NCI-H2196 treated with DMSO at 0.1 percent for 48 hours (cell line): ENCODE results near the gene CELSR3.

ENCODE experiments used
- DNase-seq: peaks from one replicate; lab custom pipeline; 2025; ENCODE audit not compliant: unreplicated experiment; lab: John Stamatoyannopoulos, UW

CELSR3 gene

DNA sequence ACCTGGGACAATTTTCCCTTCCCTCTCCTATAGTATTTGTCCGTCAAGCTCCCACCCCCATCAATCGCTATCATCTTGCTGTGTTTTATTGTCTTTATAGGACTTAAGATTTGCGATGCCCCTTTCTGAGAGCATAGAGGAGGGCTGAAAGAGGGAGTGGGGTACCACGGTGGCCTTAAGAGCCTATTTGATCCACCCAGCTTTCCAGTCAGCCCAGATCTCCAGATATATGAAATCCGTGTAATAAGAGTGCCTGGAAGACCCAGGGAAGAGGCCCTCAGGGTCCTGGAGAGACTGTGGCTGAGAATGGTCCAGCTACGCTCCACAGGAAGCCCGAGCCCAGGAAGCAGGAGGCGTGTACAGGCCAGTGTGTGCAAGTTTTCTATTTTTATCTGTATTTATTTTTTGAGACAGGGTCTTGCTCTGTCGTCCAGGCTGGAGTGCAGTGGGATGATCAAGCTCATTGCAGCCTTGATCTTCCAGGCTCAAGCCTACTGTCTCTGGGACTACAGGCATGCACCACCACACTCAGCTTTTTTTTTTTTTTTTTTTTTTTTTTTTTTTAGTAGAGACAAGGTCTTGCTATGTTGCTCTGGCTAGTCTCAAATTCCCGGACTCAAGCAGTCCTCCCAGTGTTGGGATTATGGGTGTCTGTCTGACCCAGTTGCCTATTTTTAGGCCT is 24.0 kb upstream of the CELSR3 start:
- DNase-seq, result no peak

DNA sequence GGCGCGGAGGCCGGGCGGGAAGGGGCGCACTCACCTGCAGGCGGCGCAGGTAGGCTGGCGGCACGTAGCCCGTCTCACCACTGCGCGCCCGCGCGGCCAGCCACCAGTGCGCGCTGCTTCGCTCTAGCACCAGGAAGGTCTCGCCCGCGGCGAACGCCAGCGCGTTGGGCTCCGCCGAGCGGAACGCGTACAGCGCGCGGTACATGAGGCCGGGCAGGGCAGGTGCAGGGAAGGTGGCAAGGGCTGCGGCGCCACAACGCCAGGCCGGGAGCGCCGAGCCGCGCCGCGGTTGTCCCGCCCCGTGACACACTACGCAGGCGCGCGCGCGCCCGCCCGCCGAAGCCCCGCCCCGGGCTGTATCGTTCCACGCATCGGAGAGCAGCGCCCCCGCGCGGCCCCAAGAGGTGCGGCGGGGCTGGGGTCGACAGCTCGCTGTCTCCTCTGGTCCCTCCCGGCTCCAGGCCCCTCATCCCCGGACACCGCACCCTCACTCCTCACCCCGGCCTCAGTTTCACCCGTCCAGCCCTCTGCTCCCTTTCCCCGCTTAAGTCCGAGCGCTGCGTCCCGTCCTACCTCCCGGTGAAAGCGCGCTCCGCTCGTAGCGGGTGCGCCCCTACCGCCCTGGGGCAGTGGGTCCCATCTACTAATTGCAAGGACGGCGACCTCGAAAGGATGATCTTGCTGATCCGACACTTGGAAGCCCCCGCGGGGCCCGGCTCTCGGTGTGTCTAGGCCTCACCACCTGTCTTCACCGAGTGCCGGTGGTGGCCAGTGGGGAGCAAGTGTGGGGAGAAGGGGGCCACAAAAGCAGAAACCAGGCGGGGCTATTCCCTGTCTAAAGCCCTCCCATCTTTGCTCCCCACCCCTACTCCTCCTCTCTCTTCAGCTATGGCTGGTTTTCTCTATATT is 23.2 kb upstream of the CELSR3 start, which contains the start of gene NCKIPSD:
Gene NCKIPSD, minus strand, starts transcription at position 313 of the 909 bp plus-strand sequence. Its CDS starts 108 bp downstream, at position 205.
- peak; percentile 31 for DNase-seq

DNA sequence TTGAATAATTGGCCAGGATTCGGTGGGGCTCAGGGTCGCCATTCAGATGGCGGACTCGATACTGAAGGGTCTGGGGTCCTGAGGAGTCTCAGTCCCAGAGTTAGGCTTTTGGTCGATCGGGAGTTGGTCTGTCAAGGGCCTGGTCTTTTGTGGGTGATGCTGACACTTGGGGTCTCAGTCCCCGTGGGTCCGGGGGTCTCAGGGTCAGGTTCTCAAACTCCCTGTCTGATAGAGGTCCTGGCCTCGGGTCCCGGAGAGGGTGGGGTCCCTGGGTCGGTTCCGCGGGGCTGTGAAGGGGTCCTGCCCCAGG is 22.6 kb upstream of the CELSR3 start:
- DNase-seq, result no peak

DNA sequence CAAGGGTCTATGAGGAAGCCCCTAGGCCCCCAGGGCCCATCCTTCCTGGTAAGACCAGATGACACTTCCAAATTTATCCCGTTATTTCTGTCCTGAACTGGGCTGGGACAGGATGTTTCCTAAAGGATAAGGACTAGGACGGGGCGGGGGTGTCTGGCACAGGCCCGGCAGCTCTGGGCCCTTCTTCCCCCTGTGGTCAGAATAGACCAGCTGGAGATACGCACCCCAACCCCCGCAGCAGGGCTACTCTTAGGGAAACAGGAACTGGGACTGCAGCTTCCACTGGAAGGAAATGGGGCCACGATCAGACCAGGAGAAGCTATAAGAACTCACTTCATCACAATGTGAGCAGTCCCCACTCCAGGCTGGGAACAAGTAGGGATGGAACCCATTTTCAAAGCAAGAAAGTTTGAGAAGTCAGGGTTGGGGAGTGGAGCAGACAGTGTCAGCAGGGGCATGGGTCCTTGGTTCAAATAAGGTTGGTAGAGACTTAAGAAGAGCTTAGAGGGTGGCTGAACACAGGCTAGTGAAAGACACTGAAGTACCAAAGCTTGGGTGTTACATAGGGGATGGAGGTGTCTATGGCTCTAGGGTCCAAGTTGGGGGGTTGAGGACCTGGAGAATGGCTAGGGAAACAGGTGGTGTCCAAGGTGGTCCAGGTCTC is 21.9 kb upstream of the CELSR3 start:
- DNase-seq, result no peak

DNA sequence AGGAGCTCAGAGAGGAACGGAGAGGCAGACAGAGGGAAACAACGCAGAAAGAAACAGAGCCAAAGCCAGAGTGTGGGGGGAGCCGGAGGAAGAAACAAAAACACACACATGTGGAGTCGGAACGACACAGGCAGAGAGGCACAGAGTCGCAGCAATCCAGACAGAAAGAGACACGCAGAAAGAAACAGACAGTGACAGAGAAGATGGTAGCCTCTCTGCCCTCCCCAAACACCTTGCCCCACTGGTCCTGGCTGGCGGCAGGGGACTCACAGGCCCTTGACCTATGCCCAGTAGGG is 21.3 kb upstream of the CELSR3 start:
- DNase-seq, result no peak

DNA sequence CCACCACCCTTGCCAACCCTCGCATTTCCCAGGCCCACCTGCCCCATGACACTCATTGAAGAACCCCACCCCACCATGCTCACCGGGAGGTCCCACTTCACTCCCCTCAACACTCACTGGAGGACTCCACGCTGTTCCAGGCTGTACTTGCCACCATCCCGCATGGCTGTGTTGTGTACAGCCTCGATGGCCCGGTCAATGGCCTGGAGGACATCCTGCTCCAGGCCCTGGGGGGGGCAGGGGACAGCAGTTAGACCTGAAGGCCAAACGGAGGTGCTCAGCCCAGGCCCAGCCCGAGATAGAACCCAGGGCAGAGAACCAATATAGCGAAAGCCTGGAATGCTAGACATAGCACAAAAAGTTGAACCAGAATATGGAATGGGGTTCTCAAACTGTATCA is 20.1 kb upstream of the CELSR3 start:
- no peak for DNase-seq

DNA sequence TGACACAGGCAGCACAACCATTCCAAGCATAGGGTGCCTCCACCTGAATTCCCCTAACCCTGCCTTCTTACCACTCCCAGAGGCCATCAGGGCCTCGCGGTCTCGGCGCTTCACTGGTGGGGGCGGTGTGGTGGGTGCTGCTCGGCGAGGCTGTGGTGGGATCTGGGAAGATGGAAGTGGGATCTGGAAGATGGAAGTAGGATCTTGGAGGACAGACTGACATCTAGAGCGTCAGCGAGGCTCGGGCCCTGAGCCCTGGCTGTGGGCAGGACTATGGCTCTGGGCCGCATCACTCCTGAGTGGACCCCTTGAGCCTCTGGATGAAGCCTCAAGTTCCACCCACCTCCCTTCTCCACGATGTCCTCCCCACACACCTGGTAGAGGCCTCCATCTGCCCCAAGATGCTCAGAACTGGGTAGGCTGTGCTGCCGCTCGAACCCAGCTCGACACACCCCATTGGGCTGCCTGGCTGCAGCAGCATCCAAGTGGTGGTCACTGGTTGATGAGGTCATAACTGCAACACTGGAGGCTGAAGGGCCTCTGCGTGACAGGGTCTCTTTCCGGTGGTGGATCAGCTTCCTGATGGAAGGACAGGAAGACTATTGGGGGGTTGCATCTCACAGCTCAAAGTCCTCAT is 19.4 kb upstream of the CELSR3 start:
- no peak for DNase-seq

DNA sequence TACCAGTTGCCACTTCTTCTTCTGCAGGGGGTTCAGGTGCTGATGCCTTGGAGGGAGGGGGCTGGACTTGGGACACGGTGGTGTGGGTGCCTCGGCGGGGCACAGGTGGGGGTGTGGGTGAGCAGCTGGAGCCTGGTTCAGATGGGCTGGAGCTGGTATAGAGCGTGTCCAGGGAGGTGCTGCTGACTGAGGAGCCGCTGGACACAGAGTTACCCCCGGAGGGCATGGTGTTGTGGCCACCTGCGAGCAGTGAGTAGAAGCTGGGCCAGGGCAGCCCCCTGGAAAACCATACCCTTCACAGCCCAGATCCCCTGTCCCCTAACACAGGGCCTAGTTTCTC is 18.8 kb upstream of the CELSR3 start:
- DNase-seq, result no peak

DNA sequence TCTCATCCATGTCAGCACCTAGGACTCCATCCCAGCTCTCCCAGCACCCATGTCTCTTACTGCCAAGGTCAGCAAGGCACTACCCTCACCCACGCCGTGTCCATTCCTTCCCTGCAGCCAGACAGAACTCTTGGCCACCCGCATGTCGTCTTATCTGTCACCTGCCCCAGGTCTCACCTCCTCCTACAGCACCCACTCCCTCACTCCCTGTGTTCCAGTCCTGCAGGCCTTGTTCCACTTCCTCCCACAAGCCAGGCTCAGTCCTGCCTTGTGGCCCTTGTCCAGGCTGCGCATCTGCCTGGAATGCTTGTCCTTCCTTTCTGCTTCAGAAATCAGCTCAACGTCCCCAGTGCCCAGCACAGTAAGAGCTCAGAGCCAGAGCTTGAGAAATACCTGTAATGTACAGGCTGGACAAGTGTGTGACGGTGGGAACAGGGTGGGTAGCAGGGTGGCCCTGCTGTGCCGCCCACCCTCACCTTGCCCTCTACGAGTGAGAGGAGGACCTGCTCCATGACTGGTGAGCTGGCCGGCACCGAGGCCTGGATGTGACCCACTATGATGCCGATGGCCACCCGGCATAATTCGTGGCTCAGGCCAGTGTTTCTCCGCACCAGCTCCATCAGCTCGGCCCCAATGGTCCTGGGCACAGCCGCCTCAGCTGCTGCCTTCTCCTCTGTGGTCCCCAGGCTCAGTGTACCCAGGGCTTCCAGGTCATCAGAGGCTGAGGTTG is 18.3 kb upstream of the CELSR3 start:
- no peak for DNase-seq

DNA sequence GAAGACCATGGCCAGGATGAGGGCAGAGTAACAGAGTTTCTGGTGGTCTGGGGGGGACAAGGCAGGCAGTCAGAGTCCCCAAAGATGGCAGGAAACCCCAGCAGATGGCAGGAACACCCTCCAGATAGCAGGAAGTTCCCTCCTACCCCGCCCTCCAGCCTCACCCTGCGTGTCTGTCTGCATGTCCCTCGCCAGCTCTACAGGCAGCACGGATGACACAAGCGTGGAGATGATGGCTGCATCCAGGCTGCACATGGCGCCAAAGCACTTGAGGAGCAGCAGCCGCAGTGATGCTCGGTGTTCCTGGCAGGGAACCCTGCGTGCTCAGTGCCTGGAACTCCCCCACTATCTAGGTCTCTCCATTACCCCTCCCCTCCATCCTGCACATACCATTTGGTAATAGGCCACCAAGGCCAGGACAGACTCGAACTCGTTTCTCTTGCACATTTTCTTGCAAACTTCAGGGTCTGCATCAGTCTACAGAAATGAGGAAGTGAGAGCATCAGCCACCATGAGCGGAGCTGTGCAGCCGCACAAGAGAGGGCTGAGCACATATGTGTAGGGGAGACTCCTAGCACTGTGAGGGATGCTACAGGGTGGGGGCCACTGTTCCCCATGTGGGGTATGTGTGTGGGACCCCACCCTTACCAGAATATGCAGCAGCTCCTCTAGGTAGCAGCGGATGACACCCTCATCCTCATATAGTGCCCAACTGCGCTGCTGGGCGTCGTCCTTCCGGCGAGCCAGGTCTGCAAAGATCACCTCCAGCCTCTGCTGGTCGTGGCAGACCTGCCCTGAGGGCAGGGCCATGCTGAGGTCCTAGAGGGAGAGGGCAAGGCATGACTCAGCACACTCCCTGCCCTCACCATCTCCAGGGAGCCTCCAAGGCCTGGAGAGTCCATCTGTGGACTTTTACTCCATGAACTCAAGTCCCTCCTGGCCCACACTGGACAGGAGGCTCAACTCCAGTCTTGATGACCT is 17.0 kb upstream of the CELSR3 start:
- DNase-seq, result no peak

DNA sequence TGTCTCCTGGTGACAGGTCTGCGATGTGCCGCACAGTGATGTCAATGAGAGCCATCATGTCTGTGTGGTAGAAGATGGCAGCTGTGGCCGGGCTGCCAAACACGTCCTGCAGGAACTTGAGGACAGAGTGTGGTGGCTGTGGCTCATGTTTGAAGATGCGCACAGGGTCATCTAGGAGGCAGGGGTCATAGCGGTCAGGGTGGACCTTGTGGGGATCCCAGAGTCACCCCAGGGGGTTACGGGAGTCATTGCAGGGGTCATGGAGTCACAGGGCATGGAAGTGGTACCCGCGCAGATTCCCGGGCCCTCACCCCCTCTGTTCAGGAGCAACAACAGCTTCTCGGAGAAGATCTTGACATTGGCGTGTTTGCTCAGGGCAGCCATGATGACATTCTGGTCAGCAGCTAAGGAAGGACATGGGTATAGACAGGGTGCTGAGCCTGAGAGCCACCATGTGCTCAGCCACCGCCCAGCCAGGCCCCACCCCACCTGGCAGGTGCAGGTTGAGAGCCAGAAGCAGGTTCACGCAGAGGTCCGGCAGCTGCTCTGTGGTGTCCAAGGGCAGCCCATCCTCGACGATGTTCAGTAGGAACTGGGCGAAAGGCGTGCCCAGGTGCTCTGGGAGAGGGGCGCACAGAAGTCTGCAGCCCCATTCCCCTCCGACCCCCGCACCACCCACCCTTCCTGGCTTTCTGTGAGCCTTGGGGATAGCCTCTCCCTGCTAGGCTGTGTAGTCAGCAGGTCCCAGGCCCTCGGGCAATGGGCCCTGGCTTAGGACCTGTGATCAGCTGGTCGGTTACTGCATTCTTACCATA is 16.1 kb upstream of the CELSR3 start:
- DNase-seq, result no peak

DNA sequence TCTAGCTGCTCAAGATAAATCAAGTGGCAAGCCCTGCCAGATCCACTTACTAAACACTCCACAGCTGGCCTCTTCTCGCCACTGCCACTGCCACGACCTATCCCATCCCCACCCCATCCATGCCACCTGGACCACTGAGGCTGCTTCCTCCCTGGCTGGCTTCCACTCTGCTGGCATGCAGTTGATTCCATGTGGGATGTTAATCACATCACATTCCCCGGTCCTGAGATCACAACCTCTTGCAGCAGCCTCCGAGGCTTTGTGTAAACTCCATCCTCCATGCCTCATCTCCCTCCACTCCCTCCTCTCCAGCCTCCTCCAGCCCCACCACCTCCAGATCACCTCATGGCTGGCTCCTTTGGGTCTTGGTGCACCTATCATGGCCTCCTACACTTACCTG is 15.4 kb upstream of the CELSR3 start:
- no peak for DNase-seq

DNA sequence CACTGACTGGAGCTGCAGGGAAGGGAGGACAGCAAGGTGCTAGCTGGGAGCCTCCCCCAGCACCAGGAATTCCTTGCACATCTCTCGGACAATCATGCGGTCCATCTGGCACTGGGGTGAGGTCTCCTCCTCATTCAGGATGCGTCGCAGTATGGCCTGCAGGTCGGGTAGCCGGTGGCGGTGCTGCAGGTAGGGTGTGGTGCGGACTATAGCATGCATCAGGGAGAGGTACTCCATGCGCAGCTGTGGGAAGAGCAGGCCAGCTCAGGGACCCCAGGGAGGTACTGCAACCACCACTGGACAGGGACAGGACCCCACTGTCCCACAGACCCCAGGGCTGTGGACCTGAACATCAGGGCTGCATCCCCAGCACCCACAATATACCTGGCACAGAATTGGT is 11.8 kb upstream of the CELSR3 start:
- no peak for DNase-seq

DNA sequence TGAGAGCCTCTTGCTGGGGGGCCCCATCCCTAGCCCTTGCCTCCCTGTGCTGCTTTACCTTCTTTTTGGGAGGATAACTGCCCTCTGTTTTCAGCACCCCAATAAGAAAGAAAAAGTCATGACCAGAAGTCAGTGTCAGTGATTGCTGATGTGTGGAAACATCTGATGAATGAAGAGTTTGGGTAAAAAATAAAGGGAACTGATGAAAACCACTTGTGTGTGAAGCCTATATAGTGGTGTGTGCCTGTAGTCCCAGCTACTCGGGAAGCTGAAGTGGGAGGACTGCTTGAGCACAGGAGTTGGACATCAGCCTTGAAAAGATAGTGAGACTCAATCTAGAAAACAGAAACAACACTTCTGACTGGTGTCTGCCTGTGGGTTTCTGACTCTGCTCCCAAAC is 9.8 kb upstream of the CELSR3 start:
- no peak for DNase-seq

DNA sequence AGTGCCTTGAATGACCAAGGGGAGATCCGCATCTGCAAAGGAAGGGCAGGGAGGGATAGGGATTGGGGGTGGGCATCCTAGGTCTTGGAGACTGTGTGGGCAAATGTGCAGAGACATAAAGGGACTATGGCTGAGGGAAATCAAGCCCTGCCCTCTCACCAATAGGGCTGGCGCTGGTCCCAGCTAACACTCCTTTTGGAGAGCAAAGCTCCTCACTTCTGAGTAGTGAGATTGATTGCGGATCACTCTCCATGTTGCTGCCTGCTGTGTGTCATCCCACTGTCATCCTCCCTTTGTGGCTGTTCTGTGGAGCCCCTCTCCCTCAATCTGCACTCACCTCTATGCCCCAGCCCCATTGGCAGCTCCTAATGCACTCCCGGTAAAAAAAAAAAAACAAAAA is 2.2 kb upstream of the CELSR3 start:
- DNase-seq, result no peak

DNA sequence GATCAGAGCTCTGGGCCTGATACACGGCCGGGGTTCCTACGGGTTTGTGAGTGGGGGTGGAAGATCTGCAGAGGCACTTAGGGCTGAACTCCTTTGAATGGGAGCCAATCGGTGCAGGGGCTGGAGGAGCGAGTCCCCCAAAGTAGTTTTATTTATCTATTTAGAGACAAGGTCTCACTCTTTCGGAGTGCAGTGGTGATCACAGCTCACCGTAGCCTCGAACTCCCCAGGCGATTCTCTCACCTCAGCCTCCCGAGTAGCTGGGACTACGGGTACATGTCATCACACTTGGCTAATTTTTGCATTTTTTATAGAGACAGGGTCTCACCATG is 1.6 kb upstream of the CELSR3 start:
- DNase-seq, result no peak

DNA sequence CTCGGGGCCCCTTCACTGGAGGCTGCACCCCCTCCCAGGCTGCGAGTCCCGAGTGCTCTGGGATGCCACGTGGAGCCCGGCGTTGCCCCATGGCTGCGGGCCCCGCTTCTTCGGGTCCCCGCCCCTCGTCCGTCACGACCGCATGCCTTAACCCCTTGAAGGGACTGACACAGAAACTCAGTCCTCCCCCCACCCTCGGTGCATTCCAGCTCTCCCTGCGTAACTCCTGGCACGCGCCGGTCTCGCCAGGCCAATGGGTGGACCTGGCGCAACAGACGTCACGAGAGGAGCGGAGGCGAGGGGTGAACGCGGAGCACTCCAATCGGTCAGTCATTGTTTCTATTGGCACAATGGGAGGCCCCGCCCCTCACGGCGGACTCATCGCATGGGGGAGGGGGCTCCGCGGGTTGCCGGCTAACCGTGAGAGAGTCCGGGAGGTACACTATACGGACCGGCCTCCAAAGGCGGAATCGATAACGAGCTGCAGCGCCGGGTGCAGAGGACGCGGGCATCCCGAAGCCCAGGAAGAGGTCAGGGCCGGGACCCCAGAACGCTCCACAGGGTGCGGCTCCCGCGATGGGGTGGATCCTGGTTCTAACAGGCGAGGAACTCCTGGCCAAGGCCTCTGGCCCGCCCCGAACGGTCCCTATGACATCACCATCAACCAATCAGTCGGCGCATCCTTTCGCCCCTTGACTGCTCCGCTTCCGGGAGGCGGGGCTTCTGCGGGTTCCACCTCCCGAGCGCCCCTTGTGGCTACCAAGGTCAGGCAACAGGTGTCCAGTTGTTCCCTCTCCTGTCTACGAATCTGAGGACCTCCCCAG is 1.0 kb upstream of the CELSR3 start:
- DNase-seq, result peak; percentile 82

DNA sequence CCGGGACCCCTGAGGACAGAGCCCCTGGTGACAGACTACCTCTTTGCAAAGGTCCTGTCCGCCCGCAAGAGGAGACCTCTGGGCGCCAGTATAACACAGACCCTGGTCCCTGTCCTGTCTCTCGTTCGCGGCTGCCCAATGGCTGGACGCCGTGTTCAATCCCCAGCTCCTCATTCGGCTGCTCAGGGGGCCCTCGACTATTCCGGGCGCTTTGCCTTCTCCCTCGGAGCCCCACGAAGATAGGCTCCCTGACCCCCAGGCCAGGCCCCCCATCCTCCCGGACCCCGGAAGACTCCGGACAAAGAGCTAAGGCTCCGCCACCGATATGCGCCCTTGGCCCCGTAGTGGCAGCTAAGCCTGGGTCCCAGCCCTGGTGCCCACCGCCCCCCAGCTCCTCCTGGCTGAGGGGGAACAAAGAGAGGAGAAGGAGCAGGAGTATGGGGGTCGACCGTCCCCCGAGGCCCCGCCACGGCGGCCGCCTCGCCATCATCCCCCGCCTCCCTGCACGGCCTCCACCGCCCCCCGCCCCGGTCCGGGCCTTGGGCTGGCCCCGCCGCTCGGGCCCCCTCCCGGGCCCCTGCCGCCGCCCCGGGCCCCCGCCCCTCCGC is 437 bp downstream of the CELSR3 start:
- no peak for DNase-seq
